ENCODE results near the gene UNC13C. TPM values are rescaled to one million over a fixed set of nuclear protein-coding genes. Genes with fewer than 3 reads are reported as not detected.

Gene UNC13C
- total and polyA plus RNA-seq, 4 donors = 0.05 to 16.0 (median 0.12) TPM; not detected in 1

DNA sequence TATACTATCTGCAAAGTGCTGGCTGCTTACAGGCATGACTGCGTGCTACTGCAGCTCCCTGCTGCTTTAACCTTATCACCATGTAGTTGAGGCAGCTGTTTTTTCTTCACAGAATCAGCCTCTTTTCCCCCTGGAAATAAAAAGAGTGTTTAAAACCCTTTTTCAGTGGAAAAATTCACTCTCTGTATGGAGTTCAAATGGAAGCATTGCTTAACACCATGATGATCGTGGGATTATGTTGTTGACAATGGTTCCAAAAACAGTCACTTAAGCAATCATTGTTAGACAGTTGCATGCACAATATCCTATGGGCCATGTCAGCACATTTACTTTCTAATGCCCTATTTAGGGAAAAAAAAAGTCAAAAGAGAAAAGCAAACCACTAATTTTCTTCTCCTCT lies 536.4 kb downstream of the UNC13C start:
- ATAC-seq (ENCODE audit: insufficient read depth, low FRiP score) = no peak
- Histone ChIP-seq H3K4me3 (no peak overlapping the region), H3K9me3 (ENCODE audit: control insufficient read depth in 4 of 4, insufficient read depth in 3 of 4, low read length in 3 of 4) (peaks cover 0 to 3% (median 0%) of the 10 kb centered on the region in 4 donors), H3K36me3 (ENCODE audit: control insufficient read depth in 4 of 4, insufficient read depth in 4 of 4, low read length in 4 of 4) (peaks cover 0 to 3% (median 0%) of the 10 kb centered on the region in 4 donors), H3K27ac (ENCODE audit: low read depth in 1 of 2, low read length in 1 of 2) (no peak overlapping the region), H3K4me1 (ENCODE audit: control insufficient read depth in 5 of 5, insufficient read depth in 5 of 5, low read length in 5 of 5) (peaks cover 0 to 40% (median 0%) of the 10 kb centered on the region in 5 donors), H3K27me3 (ENCODE audit: control insufficient read depth in 3 of 3, insufficient read depth in 3 of 3, low read length in 2 of 3) (no peaks in the 10 kb centered on the region), H3K9ac (ENCODE audit: insufficient read depth in 1 of 2, low read length in 2 of 2) (no peak overlapping the region)
- peak in 1 of 3 donors; percentile 72 for DNase-seq
- TF ChIP-seq CTCF (IDR thresholded peaks at IDR 0.05; ENCODE audit: control extremely low read depth, extremely low read depth) = no peak
- 79 to 84% methylated on average over 2 of the region's 2 CpGs for WGBS, 2 donors

GRCh38 chr15:54515664-54516582 lies 537.7 kb downstream of the UNC13C start:
- ATAC-seq (ENCODE audit: insufficient read depth, low FRiP score) (no peak), DNase-seq (no peak)
- no peak overlapping the region for H3K27ac ChIP-seq (ENCODE audit: low read depth in 1 of 2, low read length in 1 of 2)
- H3K9ac ChIP-seq (ENCODE audit: insufficient read depth in 1 of 2, low read length in 2 of 2) = no peak overlapping the region
- peaks cover 0 to 45% (median 0%) of the 10 kb centered on the region in 5 donors for H3K4me1 ChIP-seq (ENCODE audit: control insufficient read depth in 5 of 5, insufficient read depth in 5 of 5, low read length in 5 of 5)
- H3K4me3 ChIP-seq = no peak overlapping the region
- TF ChIP-seq CTCF (IDR thresholded peaks at IDR 0.05; ENCODE audit: control extremely low read depth, extremely low read depth) = no peak
- H3K36me3 ChIP-seq (ENCODE audit: control insufficient read depth in 4 of 4, insufficient read depth in 4 of 4, low read length in 4 of 4) = peaks cover 0 to 3% (median 0%) of the 10 kb centered on the region in 4 donors
- H3K27me3 ChIP-seq (ENCODE audit: control insufficient read depth in 3 of 3, insufficient read depth in 3 of 3, low read length in 2 of 3) = no peaks in the 10 kb centered on the region
- H3K9me3 ChIP-seq (ENCODE audit: control insufficient read depth in 4 of 4, insufficient read depth in 3 of 4, low read length in 3 of 4) = peaks cover 0 to 3% (median 0%) of the 10 kb centered on the region in 4 donors
- WGBS, 2 donors = 72 to 84% methylated on average over 9 of the region's 9 CpGs

- DNase-seq (peak in 1 of 3 donors; percentile 57), ATAC-seq (ENCODE audit: insufficient read depth, low FRiP score) (no peak)
- Histone ChIP-seq H3K4me3 (no peak overlapping the region), H3K27ac (ENCODE audit: low read depth in 1 of 2, low read length in 1 of 2) (no peak overlapping the region), H3K9me3 (ENCODE audit: control insufficient read depth in 4 of 4, insufficient read depth in 3 of 4, low read length in 3 of 4) (peaks cover 0 to 3% (median 0%) of the 10 kb centered on the region in 4 donors), H3K27me3 (ENCODE audit: control insufficient read depth in 3 of 3, insufficient read depth in 3 of 3, low read length in 2 of 3) (no peaks in the 10 kb centered on the region), H3K4me1 (ENCODE audit: control insufficient read depth in 5 of 5, insufficient read depth in 5 of 5, low read length in 5 of 5) (peaks cover 0 to 47% (median 0%) of the 10 kb centered on the region in 5 donors), H3K9ac (ENCODE audit: insufficient read depth in 1 of 2, low read length in 2 of 2) (no peak overlapping the region), H3K36me3 (ENCODE audit: control insufficient read depth in 4 of 4, insufficient read depth in 4 of 4, low read length in 4 of 4) (peaks cover 0 to 2% (median 0%) of the 10 kb centered on the region in 4 donors)
- no peak for TF ChIP-seq CTCF (IDR thresholded peaks at IDR 0.05; ENCODE audit: control extremely low read depth, extremely low read depth)
- 64 to 72% methylated on average over 2 of the region's 2 CpGs for WGBS, 2 donors
These were observed 539.1 kb downstream of the UNC13C start for GRCh38 chr15:54517366-54517765.

All from lung (tissue), 12 donors.